Fibroblast of lung (primary cell): ENCODE data around the gene SAMD13. TPM values are rescaled to one million over a fixed set of nuclear protein-coding genes. Genes with fewer than 3 reads are reported as not detected.

ENCODE experiments used
- DNase-seq, 2 donors: peaks; one replicate each; pipeline versions ENCODE4 v3.0.0 to v3.0.0-alpha.2; 2010; ENCODE audit warnings: low read depth in 2 of 2
- H2AFZ ChIP-seq: 2 replicates; pipeline ENCODE4 v1.5.1; 2012; ENCODE audit warnings: low read length, control low read depth, inconsistent platforms
- H3K27ac ChIP-seq: 2 replicates; pipeline ENCODE4 v1.5.1; 2011; ENCODE audit warnings: low read length, control low read depth; ENCODE audit not compliant: insufficient read depth
- H3K27me3 ChIP-seq: 2 replicates; pipeline ENCODE4 v1.5.1; 2011; ENCODE audit warnings: mild to moderate bottlenecking, low read length; ENCODE audit not compliant: control insufficient read depth, insufficient read depth
- H3K36me3 ChIP-seq: 2 replicates; pipeline ENCODE4 v1.5.1; 2011; ENCODE audit warnings: low read length; ENCODE audit not compliant: control insufficient read depth, insufficient read depth
- H3K4me1 ChIP-seq: 2 replicates; pipeline ENCODE4 v1.5.1; 2011; ENCODE audit warnings: low read length; ENCODE audit not compliant: control insufficient read depth, insufficient read depth; ENCODE audit errors: extremely low read depth
- H3K4me2 ChIP-seq: 2 replicates; pipeline ENCODE4 v1.5.1; 2011; ENCODE audit warnings: low read length, control low read depth; ENCODE audit not compliant: insufficient read depth; ENCODE audit errors: extremely low read depth
- H3K4me3 ChIP-seq, 4 experiments: fragments of 200-600 bp in 1 of 4; sonication (generic) in 1 of 4; replicated peaks in 1 of 4; 2 replicates each; pipeline ENCODE4 v1.5.1; 2011 to 2016; ENCODE audit warnings: low read length in 4 of 4, low read depth in 3 of 4, mild to moderate bottlenecking in 3 of 4, control low read depth in 2 of 4, inconsistent platforms in 1 of 4, mixed read lengths in 1 of 4; ENCODE audit not compliant: insufficient read depth in 1 of 4; ENCODE audit errors: control extremely low read depth in 1 of 4
- H3K79me2 ChIP-seq: 2 replicates; pipeline ENCODE4 v1.5.1; 2012; ENCODE audit warnings: mild to moderate bottlenecking, low read length, inconsistent platforms; ENCODE audit not compliant: control insufficient read depth, insufficient read depth
- H3K9ac ChIP-seq: 2 replicates; pipeline ENCODE4 v1.5.1; 2011; ENCODE audit warnings: mild to moderate bottlenecking, low read length, control low read depth; ENCODE audit not compliant: insufficient read depth
- H3K9me3 ChIP-seq: 2 replicates; pipeline ENCODE4 v1.5.1; 2012; ENCODE audit warnings: low read depth, low read length; ENCODE audit not compliant: control insufficient read depth, insufficient read depth
- H4K20me1 ChIP-seq: 2 replicates; pipeline ENCODE4 v1.5.1; 2011; ENCODE audit warnings: low read length; ENCODE audit not compliant: control insufficient read depth, insufficient read depth; ENCODE audit errors: extremely low read depth
- CTCF ChIP-seq, 2 donors: IDR thresholded peaks in 1 of 2; conservative IDR thresholded peaks in 1 of 2; 1 replicate in 1 of 2; 2 replicates in 1 of 2; pipeline ENCODE4 v1.5.1; 2011 to 2012; ENCODE audit warnings: low read length in 2 of 2, control low read depth in 1 of 2, inconsistent platforms in 1 of 2, low read depth in 1 of 2, mild to moderate bottlenecking in 1 of 2
- EZH2 ChIP-seq: IDR thresholded peaks from 2 replicates; pipeline ENCODE4 v1.5.1; 2012; ENCODE audit warnings: low read length, control low read depth, mild to moderate bottlenecking; ENCODE audit errors: missing control alignments
- polyA plus RNA-seq, 2 donors: library from polyadenylated mRNA; depleted of rRNA in 1 of 2; stranded (reverse) in 1 of 2; unstranded in 1 of 2; fragments of >200 nt; gene quantifications; 2 replicates each; pipeline ENCODE4 v1.2.1, GENCODE V29; 2011 to 2012; ENCODE audit warnings: missing spikeins in 1 of 2
- total RNA-seq: library from RNA; depleted of rRNA; stranded (reverse); fragments of >200 nt; gene quantifications from 2 replicates; pipeline ENCODE4 v1.2.1, GENCODE V29; 2014

Gene SAMD13
- total and polyA plus RNA-seq, 2 donors (not counting 1 experiment from before 2014, with no cell fraction given) = 0.44 to 2.5 TPM

GRCh38 chr1:84377480-84378095 lies 76.1 kb downstream of the SAMD13 start:
- Histone ChIP-seq H4K20me1 (no peaks in the 10 kb centered on the region), H3K4me3 (no peak overlapping the region), H3K9ac (no peak overlapping the region), H3K79me2 (no peaks in the 10 kb centered on the region), H3K27ac (no peak overlapping the region), H2AFZ (no peak overlapping the region), H3K4me2 (no peak overlapping the region), H3K36me3 (no peaks in the 10 kb centered on the region), H3K9me3 (no peaks in the 10 kb centered on the region), H3K4me1 (peaks cover 20% of the 10 kb centered on the region), H3K27me3 (no peaks in the 10 kb centered on the region)
- peak; percentile 87 to 93 for DNase-seq
- TF ChIP-seq EZH2 (no peak), CTCF (conservative IDR thresholded peaks at IDR 0.05 in 1 of 2, IDR thresholded peaks at IDR 0.05 in 1 of 2; ENCODE audit: low read depth in 1 of 2, low read length in 2 of 2) (no peak)

GRCh38 chr1:84379138-84379916 lies 77.8 kb downstream of the SAMD13 start:
- H3K9me3 ChIP-seq = no peaks in the 10 kb centered on the region
- H3K79me2 ChIP-seq = no peaks in the 10 kb centered on the region
- H3K9ac ChIP-seq = no peak overlapping the region
- DNase-seq = peak; percentile 93 to 95
- H3K36me3 ChIP-seq = no peaks in the 10 kb centered on the region
- no peak overlapping the region for H3K27ac ChIP-seq
- no peaks in the 10 kb centered on the region for H3K27me3 ChIP-seq
- no peak overlapping the region for H2AFZ ChIP-seq
- no peak overlapping the region for H3K4me3 ChIP-seq
- H3K4me1 ChIP-seq = peaks cover 20% of the 10 kb centered on the region
- H4K20me1 ChIP-seq = no peaks in the 10 kb centered on the region
- TF ChIP-seq EZH2 (no peak), CTCF (conservative IDR thresholded peaks at IDR 0.05 in 1 of 2, IDR thresholded peaks at IDR 0.05 in 1 of 2; ENCODE audit: low read depth in 1 of 2, low read length in 2 of 2) (no peak)
- no peak overlapping the region for H3K4me2 ChIP-seq

GRCh38 chr1:84379917-84380180 lies 78.3 kb downstream of the SAMD13 start:
- Histone ChIP-seq H3K79me2 (no peaks in the 10 kb centered on the region), H3K27me3 (no peaks in the 10 kb centered on the region), H3K9ac (no peak overlapping the region), H3K9me3 (no peaks in the 10 kb centered on the region), H3K4me2 (no peak overlapping the region), H3K4me1 (peaks cover 20% of the 10 kb centered on the region), H4K20me1 (no peaks in the 10 kb centered on the region), H3K27ac (no peak overlapping the region), H3K4me3 (no peak overlapping the region), H3K36me3 (no peaks in the 10 kb centered on the region), H2AFZ (no peak overlapping the region)
- DNase-seq = no peak
- TF ChIP-seq CTCF (conservative IDR thresholded peaks at IDR 0.05 in 1 of 2, IDR thresholded peaks at IDR 0.05 in 1 of 2; ENCODE audit: low read depth in 1 of 2, low read length in 2 of 2) = no peak
- TF ChIP-seq EZH2 = no peak
